Purkinje cell (primary cell): ENCODE results near the gene EHF. TPM values are rescaled to one million over a fixed set of nuclear protein-coding genes. Genes with fewer than 3 reads are reported as not detected.

Source experiments
- polyA plus RNA-seq: library from polyadenylated mRNA; unstranded; fragments of >200 nt; fragmentation: Nextera tagmentation; gene quantifications from 2 replicates; pipeline ENCODE4 v1.2.1, GENCODE V29; 2014

The EHF gene
- polyA plus RNA-seq = not detected in 2 replicates

GRCh38 chr11:34620820-34621792 lies at the start of gene EHF:
EHF (plus strand) TSS chr11:34621093; CDS start chr11:34642631, 21,538 bp downstream.

Other genes with a start within 250 kb of the EHF start
- 10.2 and 15.3 TPM in 2 replicates for gene CAT, start 182.2 kb upstream of the EHF start, polyA plus RNA-seq
- gene ELF5, start 107.3 kb upstream of the EHF start, polyA plus RNA-seq = not detected in 2 replicates